Kasumi-1 (cell line): ENCODE results near the gene CDK14.
"Not testable (repeated sequence)": the region's sequence is repeated elsewhere in the genome, so short reads cannot be mapped to it uniquely, and the experiment has no call there.

Experiments used
- DNase-seq, 2 experiments: peaks; one replicate each; lab custom pipeline; 2025; lab: John Stamatoyannopoulos, UW

The CDK14 gene

DNA sequence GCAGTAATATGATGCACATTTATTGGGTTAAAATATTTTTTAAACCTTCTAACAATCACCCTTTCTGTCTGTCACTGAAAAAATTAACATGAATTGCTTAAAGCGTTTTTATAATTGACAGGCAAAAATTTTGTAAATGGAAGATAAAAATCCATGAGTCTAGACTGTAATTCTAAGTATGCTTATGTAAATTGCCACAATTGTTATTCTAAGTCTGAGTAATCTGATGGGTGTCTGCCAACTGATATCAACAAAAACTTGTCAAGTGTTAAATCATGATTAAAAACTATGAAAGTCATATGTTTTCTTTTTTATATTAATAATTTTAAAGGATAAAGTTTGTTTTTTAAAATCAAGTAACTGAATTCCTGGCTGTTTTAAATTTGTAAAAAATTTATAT lies 208.2 kb downstream of the CDK14 start:
- DNase-seq = no peak

- not testable (repeated sequence) for DNase-seq
Observed at GRCh38 chr7:90815552-90815951, 219.4 kb downstream of the CDK14 start.

- peak; percentile 15 to 34 for DNase-seq
Observed at GRCh38 chr7:90816511-90817142, 220.5 kb downstream of the CDK14 start.

GRCh38 chr7:90817151-90817550 lies 221.0 kb downstream of the CDK14 start:
- DNase-seq = no peak

DNA sequence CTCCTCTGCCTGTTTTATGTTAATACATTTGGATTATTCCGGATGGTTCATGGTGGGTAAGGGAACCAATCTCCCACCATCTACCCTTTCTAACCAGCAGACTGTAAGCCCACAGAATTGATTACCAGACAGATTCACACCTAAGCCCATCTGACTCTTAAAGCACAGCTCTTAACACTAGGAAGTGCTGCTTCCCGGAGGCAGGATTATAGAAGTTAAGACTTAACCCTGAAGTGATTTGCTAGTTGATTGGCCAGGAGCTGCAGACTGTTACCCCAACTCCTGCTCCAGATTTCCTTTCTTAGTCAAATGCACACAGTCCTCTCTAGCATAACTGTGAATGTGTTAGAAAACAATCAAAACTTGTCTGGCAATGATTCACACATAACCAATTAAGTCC lies 221.7 kb downstream of the CDK14 start:
- DNase-seq = no peak

- no peak for DNase-seq
Observed at GRCh38 chr7:90818341-90818740, 222.2 kb downstream of the CDK14 start.

DNA sequence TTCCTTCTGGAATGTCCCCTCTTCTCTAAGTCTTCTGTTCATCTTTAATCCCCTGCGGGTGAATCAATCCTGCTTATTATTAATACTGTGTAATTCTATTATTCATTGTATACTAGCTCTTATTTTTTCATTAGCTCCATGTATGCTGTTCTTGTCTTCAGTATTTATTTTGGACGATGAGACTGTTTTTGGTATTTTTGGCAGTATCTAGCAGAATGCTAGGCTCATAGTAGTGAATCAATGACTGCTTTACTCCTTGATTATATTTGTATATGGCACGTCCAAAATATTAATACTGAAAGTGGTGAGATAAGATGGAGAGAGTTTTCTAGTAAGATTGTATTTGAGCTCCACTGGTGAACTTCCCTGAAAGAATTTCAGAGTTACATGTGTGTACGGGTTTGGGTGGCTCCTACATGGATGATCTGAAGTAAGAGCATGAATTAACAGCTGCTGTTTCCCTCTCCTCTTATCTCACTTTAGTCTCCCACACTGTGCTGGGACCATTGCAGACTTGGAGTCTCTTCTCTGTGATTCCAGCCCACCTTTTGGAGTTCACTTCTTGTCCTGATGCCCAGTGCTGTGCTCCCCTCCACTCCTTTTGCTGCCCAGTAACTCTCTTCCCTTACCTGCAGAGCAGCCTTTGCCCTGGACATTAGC lies 226.0 kb downstream of the CDK14 start:
- DNase-seq = no peak

DNA sequence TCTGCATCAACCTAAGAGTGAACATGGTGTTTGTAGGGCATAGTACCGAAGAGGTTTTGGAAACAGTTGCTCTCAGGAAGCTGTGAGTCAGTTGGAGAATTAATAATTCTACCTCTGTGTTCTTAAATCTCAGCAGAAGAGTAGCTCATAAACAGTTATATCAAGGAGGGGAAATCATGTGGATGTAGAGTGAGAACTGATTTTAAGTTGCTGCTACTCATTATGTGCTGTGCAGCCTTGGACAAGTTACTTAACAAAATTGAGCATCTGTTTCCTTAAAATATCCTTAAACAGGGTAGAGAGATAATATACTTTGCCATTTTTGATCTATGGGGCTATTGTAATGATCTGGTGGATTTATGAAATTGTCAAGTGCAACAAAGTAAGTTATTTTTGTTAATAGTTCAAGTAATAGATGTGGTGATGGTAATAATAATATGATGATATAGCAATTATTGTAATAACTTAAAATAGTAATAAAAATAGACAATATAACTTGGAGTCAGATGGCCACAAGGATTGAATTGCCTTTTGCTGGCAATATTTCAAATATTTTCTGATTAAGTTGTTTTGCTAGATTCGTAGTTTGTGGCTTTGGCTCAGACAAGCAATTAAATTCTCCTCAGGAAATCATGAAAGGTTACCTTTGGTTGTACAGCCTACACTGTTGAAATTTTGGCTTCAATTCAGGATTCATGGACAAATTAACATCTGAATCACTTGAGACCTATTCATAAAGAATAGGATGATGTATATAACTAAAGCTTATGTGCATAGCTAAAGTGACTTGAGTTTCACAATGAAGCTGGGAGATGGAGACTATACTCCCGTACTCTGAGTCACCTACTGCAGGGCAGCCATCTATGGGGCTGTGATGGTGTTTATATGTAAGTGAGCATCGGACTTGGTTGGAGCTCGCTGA lies 228.5 kb downstream of the CDK14 start:
- no peak for DNase-seq

DNA sequence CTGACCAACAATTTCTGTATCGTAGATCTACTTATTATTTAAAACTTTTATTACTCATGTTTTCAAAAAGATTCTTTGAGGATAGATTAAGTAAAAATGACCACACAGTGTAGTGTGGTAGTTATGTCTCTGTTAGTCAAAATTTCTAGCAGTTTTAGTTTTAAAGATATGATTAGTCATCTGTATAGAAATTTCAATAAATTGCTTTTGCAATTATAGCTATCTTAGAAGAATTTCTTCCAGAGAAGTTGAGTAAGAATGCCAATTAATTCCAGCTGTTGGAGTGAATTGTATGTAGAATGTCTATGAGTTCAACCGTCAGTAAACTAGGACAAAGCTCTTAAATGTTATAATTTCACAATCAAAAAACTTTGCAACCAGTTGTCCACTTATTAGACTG lies 229.7 kb downstream of the CDK14 start:
- no peak for DNase-seq

DNA sequence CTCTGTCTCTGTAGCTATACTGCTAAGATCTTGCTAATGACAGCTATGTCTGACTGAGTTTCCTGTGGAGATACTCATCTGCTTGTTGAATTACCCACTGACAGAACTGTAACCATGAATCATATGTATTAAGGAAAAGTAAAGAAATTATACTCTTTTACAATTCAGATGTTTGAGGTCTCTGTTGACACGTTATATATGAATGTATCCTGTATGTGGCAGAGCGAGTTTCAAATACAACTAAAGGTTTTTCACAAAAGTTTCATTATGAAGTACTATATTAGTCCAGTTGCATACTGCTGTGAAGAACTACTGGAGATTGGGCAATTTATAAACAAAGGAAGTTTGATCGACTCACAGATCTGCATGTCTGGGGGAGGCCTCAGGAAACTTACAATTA lies 232.5 kb downstream of the CDK14 start:
- DNase-seq = no peak

GRCh38 chr7:90830308-90830707 lies 234.2 kb downstream of the CDK14 start:
- DNase-seq = no peak

GRCh38 chr7:90832726-90833125 lies 236.6 kb downstream of the CDK14 start:
- DNase-seq = no peak

GRCh38 chr7:90833443-90833842 lies 237.3 kb downstream of the CDK14 start:
- DNase-seq = no peak

- DNase-seq = no peak
Observed at GRCh38 chr7:90834771-90835170, 238.7 kb downstream of the CDK14 start.

- DNase-seq = no peak
Observed at GRCh38 chr7:90835861-90836260, 239.7 kb downstream of the CDK14 start.

GRCh38 chr7:90836937-90837336 lies 240.8 kb downstream of the CDK14 start:
- DNase-seq = no peak

- no peak for DNase-seq
Observed at GRCh38 chr7:90838799-90839198, 242.7 kb downstream of the CDK14 start.

GRCh38 chr7:90839316-90839715 lies 243.2 kb downstream of the CDK14 start:
- DNase-seq = no peak

DNA sequence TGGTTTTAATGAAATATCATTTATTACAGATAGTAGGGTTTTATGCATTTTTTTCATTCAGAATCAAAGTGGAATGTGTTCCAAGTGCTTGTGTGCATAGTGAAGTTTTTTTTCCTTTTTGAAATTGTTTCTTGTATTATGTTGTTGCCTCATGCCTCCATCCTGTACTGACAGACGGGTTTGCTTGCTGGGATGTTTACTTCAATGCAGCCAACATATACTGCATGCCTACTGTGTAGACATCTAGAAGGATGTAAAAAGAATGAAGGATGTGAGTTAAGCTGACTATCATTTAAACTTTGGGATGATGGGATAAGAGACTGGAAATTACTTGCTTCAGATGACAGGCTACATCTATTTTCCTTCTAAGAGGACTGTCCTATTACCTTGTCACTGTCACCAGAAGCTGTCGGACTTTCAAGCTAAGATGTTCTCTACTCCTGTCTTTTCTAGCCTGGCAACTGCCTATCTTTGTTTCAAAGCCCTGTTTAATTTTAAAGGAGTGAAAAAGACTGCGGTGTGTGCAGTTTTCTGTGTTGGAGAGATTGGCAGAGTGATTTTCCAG lies 243.7 kb downstream of the CDK14 start:
- DNase-seq = no peak

GRCh38 chr7:90841759-90842429 lies 245.8 kb downstream of the CDK14 start:
- no peak for DNase-seq

GRCh38 chr7:90842430-90842788 lies 246.3 kb downstream of the CDK14 start:
- no peak for DNase-seq

DNA sequence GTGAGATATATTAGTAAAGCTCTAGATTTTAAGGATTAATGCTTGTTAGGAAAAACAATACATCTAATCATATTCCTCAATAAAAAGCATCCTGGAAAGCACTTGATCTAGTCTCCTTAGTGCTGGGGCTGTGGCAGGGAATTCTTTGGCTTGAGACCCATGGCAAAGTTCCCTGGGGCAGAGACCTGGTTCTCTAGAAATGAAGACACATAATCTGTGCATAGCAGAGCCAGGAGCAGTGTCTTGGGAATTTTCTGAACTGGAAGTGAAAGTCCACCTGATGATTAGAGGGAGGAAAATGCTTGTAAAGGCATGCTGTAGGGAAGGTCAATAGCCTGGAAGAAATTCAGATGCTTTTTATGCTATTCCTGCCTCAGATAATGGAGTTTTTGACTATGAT lies 247.4 kb downstream of the CDK14 start:
- DNase-seq = no peak
